Neuronal stem cell (in vitro differentiated cells): Measurements from ENCODE around the gene HPF1.

Experiments
- DNase-seq: peaks from one replicate; pipeline ENCODE4 v3.0.0-alpha.2; 2013; ENCODE audit warnings: low spot score
- H2AFZ ChIP-seq: one replicate; pipeline ENCODE4 v1.6.1; 2013; ENCODE audit warnings: mild to moderate bottlenecking, low read length, inconsistent platforms
- H2AK5ac ChIP-seq: 2 replicates; pipeline ENCODE4 v1.6.1; 2013; ENCODE audit warnings: low read depth, mild to moderate bottlenecking, inconsistent platforms, low read length, moderate library complexity, mixed read lengths
- H2BK120ac ChIP-seq: 2 replicates; pipeline ENCODE4 v1.6.1; 2013; ENCODE audit warnings: low read depth, mild to moderate bottlenecking, inconsistent platforms, low read length, moderate library complexity, mixed read lengths
- H2BK12ac ChIP-seq: one replicate; pipeline ENCODE4 v1.6.1; 2013; ENCODE audit warnings: low read length, inconsistent platforms
- H2BK15ac ChIP-seq: 2 replicates; pipeline ENCODE4 v1.6.1; 2013; ENCODE audit warnings: mild to moderate bottlenecking, low read length, inconsistent platforms, mixed read lengths
- H2BK5ac ChIP-seq: one replicate; pipeline ENCODE4 v1.6.1; 2013; ENCODE audit warnings: inconsistent platforms, mild to moderate bottlenecking, low read length, moderate library complexity
- H3K14ac ChIP-seq: one replicate; pipeline ENCODE4 v1.6.1; 2013; ENCODE audit warnings: low read length, inconsistent platforms
- H3K18ac ChIP-seq: 2 replicates; pipeline ENCODE4 v1.6.1; 2013; ENCODE audit warnings: low read length, inconsistent platforms
- H3K23ac ChIP-seq: 2 replicates; pipeline ENCODE4 v1.6.1; 2013; ENCODE audit warnings: low read depth, mild to moderate bottlenecking, mixed read lengths, low read length, inconsistent platforms; ENCODE audit not compliant: poor library complexity
- H3K27ac ChIP-seq: replicated peaks from 3 replicates; pipeline ENCODE4 v1.5.1; 2013; ENCODE audit warnings: low read length, inconsistent platforms
- H3K27me3 ChIP-seq, 3 experiments: 2 replicates each; pipeline ENCODE4 v1.6.1; 2013; ENCODE audit warnings: low read length in 3 of 3, mild to moderate bottlenecking in 2 of 3, inconsistent platforms in 1 of 3, low read depth in 1 of 3, mixed read lengths in 1 of 3, moderate library complexity in 1 of 3; ENCODE audit not compliant: control insufficient read depth in 3 of 3, insufficient read depth in 3 of 3
- H3K36me3 ChIP-seq, 2 donors: replicated peaks in 1 of 2; 2 replicates each; pipeline ENCODE4 v1.6.1; 2013; ENCODE audit warnings: low read length in 2 of 2; ENCODE audit not compliant: control insufficient read depth in 2 of 2, insufficient read depth in 2 of 2
- H3K4ac ChIP-seq: 2 replicates; pipeline ENCODE4 v1.6.1; 2013; ENCODE audit warnings: inconsistent platforms, mild to moderate bottlenecking, low read length, moderate library complexity
- H3K4me1 ChIP-seq, 2 donors: 1 replicate in 1 of 2; 2 replicates in 1 of 2; pipeline ENCODE4 v1.6.1; 2013; ENCODE audit warnings: low read length in 2 of 2, low read depth in 1 of 2; ENCODE audit not compliant: control insufficient read depth in 2 of 2, insufficient read depth in 1 of 2
- H3K4me2 ChIP-seq: one replicate; pipeline ENCODE4 v1.6.1; 2013; ENCODE audit warnings: mild to moderate bottlenecking, low read length, inconsistent platforms; ENCODE audit not compliant: insufficient read depth, poor library complexity, severe bottlenecking
- H3K4me3 ChIP-seq, 2 donors: 2 replicates each; pipeline ENCODE4 v1.5.1; 2013; ENCODE audit warnings: low read length in 2 of 2, mild to moderate bottlenecking in 2 of 2, inconsistent platforms in 1 of 2, moderate library complexity in 1 of 2
- H3K79me1 ChIP-seq: one replicate; pipeline ENCODE4 v1.6.1; 2013; ENCODE audit warnings: low read depth, mild to moderate bottlenecking, inconsistent platforms, low read length, moderate library complexity
- H3K9ac ChIP-seq: one replicate; pipeline ENCODE4 v1.6.1; 2013; ENCODE audit warnings: mild to moderate bottlenecking, low read depth, low read length, inconsistent platforms; ENCODE audit not compliant: poor library complexity
- H3K9me3 ChIP-seq, 2 donors: replicated peaks in 1 of 2; 2 replicates each; pipeline versions ENCODE3 to v1.6.1; 2013; ENCODE audit warnings: low read length in 2 of 2, mild to moderate bottlenecking in 2 of 2, inconsistent platforms in 1 of 2, low read depth in 1 of 2, mixed read lengths in 1 of 2, moderate library complexity in 1 of 2; ENCODE audit not compliant: control insufficient read depth in 2 of 2, insufficient read depth in 1 of 2
- H4K8ac ChIP-seq: one replicate; pipeline ENCODE4 v1.6.1; 2013; ENCODE audit warnings: low read depth, mild to moderate bottlenecking, inconsistent platforms, low read length, moderate library complexity
- H4K91ac ChIP-seq: one replicate; pipeline ENCODE4 v1.6.1; 2013; ENCODE audit warnings: low read length, low read depth, mild to moderate bottlenecking, inconsistent platforms; ENCODE audit not compliant: poor library complexity
- WGBS, 2 donors: extraction: QIAGEN DNeasy Blood & Tissue Kit; methylation state at CpG; one replicate each; pipeline ENCODE4 v1.1.7; 2013; ENCODE audit warnings: missing lambda C conversion rate in 2 of 2, mixed read lengths in 1 of 2; ENCODE audit not compliant: insufficient read length in 2 of 2, insufficient replicate concordance in 1 of 2; ENCODE audit errors: extremely low coverage in 2 of 2; 5-methylcytosine and 5-hydroxymethylcytosine counted together

HPF1 gene

DNA sequence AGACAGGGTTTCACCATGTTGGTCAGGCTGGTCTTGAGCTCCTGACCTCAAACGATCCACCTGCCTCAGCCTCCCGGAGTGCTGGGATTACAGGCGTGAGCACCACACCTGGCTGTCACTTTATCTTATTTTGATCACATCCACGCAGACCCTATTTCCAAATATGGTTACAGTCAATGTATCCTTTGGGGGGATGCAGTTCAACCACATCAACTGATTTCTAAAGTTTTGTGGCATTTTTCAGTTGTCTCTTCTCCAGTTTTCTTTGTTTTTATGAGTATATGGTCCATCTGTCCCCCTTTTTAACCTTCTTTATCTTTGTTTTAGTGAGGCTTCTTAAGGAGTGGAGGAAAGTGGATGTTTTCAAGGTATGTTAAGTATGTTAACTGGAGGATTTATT is 4.1 kb upstream of the HPF1 start:
- no peak overlapping the region for H2AK5ac ChIP-seq
- no peak overlapping the region for H2BK5ac ChIP-seq
- peaks cover 0 to 4% (median 0%) of the 10 kb centered on the region in 3 experiments for H3K27me3 ChIP-seq
- no peak overlapping the region for H2BK120ac ChIP-seq
- H3K4ac ChIP-seq, result no peak overlapping the region
- no peak overlapping the region for H3K14ac ChIP-seq
- no peak overlapping the region for H4K8ac ChIP-seq
- H2AFZ ChIP-seq, result no peak overlapping the region
- no peaks in the 10 kb centered on the region for H3K9me3 ChIP-seq
- H2BK15ac ChIP-seq, result no peak overlapping the region
- DNase-seq, result no peak
- H2BK12ac ChIP-seq, result no peak overlapping the region
- H4K91ac ChIP-seq, result no peak overlapping the region
- H3K4me3 ChIP-seq, result no peak overlapping the region
- H3K4me2 ChIP-seq, result no peak overlapping the region
- no peaks in the 10 kb centered on the region for H3K4me1 ChIP-seq
- H3K18ac ChIP-seq, result no peak overlapping the region
- no peak overlapping the region for H3K23ac ChIP-seq
- H3K27ac ChIP-seq, result no peak overlapping the region
- no peak overlapping the region for H3K9ac ChIP-seq
- no peaks in the 10 kb centered on the region for H3K36me3 ChIP-seq
- no CpG with 5 or more reads among the region's 4 CpGs for WGBS, 2 donors
- H3K79me1 ChIP-seq, result peaks cover 2% of the 10 kb centered on the region

DNA sequence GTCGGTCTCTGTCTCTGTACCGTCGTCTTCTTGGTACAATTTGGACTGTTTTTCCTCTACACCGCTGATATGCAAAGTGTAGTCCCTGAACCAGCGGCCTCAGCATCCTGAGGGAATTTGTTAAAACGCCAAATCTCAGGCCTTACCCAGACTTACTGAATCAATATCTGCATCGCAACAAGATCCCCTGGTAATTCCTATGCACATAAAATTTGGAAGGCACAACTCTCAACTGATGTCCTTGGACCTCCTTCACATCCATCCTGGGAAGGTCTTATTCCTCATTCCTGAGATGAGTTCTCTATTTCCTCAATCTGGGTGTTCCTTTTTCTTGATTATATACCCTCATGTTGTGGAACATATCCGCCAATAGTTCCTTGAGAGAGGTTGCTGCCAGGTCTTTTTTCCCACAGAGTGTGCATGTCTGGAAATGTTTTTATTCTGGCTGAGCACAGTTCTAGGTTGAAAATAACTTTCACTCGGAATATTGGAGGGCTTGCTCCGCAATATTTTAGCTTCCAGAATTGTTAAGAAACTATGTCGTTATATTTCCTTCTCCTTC is 738 bp upstream of the HPF1 start:
- Histone ChIP-seq H2AK5ac (no peak overlapping the region), H3K9ac (no peak overlapping the region), H2BK5ac (no peak overlapping the region), H2AFZ (peak overlapping the region; percentile 92), H3K18ac (no peak overlapping the region), H3K79me1 (peaks cover 2% of the 10 kb centered on the region), H3K27ac (no peak overlapping the region), H3K14ac (no peak overlapping the region), H3K27me3 (no peaks in the 10 kb centered on the region), H3K4me3 (no peak overlapping the region), H3K4me1 (peaks cover 0 to 2% of the 10 kb centered on the region in 2 donors), H2BK120ac (no peak overlapping the region), H2BK12ac (no peak overlapping the region), H4K8ac (no peak overlapping the region), H3K9me3 (no peaks in the 10 kb centered on the region), H2BK15ac (no peak overlapping the region), H4K91ac (no peak overlapping the region), H3K4me2 (no peak overlapping the region), H3K23ac (no peak overlapping the region), H3K36me3 (peaks cover 0 to 2% of the 10 kb centered on the region in 2 donors), H3K4ac (no peak overlapping the region)
- no CpG with 5 or more reads among the region's 11 CpGs for WGBS, 2 donors
- DNase-seq, result no peak

DNA sequence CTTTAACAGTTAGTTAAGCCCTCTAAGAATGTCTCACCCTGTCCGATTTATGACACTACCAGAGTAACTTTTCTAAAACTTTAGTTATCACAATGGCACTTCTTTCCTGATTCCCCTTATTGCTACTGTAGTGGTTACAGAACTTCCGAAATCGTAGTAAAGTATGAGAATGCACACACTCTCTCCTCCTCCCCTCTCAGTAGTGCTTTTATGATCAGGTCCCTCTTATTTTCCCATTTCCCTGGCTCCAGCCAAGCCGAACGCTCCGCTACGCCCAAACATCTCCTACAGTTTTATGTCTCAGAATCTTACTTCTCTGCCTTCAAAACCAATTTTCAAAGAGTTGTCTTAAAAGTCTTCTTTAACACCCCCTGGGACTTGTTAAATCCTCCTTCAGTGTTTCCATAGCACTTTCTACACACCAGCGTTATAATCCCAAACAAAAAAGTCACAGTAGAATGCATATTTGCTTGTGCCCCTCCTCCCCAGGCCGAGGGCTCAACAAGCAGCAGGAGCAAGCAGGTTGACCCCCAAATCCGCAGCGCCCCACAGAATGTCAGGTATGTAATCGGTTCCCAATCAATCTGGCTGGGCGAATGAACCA is 671 bp downstream of the HPF1 start:
- peak overlapping the region; percentile 81 to 89 for H3K4me3 ChIP-seq
- H3K18ac ChIP-seq, result peak overlapping the region; percentile 99
- no peak overlapping the region for H2BK120ac ChIP-seq
- no peaks in the 10 kb centered on the region for H3K9me3 ChIP-seq
- peak overlapping the region; percentile 14 for H3K14ac ChIP-seq
- no peak overlapping the region for H2BK5ac ChIP-seq
- H3K9ac ChIP-seq, result peak overlapping the region; percentile 92
- no peak overlapping the region for H3K23ac ChIP-seq
- peaks cover 3 to 15% of the 10 kb centered on the region in 2 donors for H3K36me3 ChIP-seq
- no peak overlapping the region for H4K91ac ChIP-seq
- H3K4me2 ChIP-seq, result peak overlapping the region; percentile 65
- peak overlapping the region; percentile 93 for H3K27ac ChIP-seq
- H2BK12ac ChIP-seq, result no peak overlapping the region
- no peaks in the 10 kb centered on the region for H3K27me3 ChIP-seq
- H2AFZ ChIP-seq, result peak overlapping the region; percentile 92
- no peak overlapping the region for H4K8ac ChIP-seq
- peaks cover 0 to 2% of the 10 kb centered on the region in 2 donors for H3K4me1 ChIP-seq
- peak overlapping the region; percentile 47 for H2AK5ac ChIP-seq
- peak overlapping the region; percentile 93 for H2BK15ac ChIP-seq
- no peak overlapping the region for H3K4ac ChIP-seq
- no CpG with 5 or more reads among the region's 13 CpGs for WGBS, 2 donors
- no peak for DNase-seq
- H3K79me1 ChIP-seq, result peaks cover 2% of the 10 kb centered on the region

DNA sequence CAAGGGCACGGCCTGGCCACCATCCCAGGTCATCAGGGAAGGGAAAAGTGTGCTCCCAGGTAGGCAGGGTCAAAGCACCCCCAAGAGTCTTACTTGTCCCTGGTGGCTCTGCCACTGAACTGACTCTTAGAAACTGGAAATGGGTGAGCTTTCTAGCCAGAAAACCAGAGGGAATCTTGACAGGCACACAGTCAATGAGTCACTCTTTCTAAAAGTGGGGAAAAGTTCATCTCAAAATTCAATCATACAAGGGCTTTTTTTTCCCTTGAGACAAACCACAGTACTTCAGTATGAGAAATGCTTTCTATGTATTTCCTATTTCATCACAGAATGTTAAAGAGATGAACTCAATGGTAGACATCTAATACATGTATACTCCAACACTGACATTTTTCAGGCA is 12.5 kb downstream of the HPF1 start:
- Histone ChIP-seq H2BK5ac (no peak overlapping the region), H3K27ac (no peak overlapping the region), H2BK15ac (no peak overlapping the region)

More for the DNA sequence above, 12.5 kb downstream of the HPF1 start:
- H3K14ac ChIP-seq, result no peak overlapping the region
- no peak overlapping the region for H3K23ac ChIP-seq
- H4K8ac ChIP-seq, result no peak overlapping the region
- no peak overlapping the region for H3K4ac ChIP-seq
- no peak overlapping the region for H2BK120ac ChIP-seq
- H3K27me3 ChIP-seq, result no peaks in the 10 kb centered on the region
- peaks cover 8 to 75% of the 10 kb centered on the region in 2 donors for H3K36me3 ChIP-seq
- H3K79me1 ChIP-seq, result no peaks in the 10 kb centered on the region
- no peak for DNase-seq
- no peaks in the 10 kb centered on the region for H3K4me1 ChIP-seq
- H3K4me2 ChIP-seq, result no peak overlapping the region
- H3K18ac ChIP-seq, result no peak overlapping the region
- WGBS, 2 donors, result no CpG with 5 or more reads among the region's 1 CpG
- no peak overlapping the region for H3K9ac ChIP-seq
- no peak overlapping the region for H3K4me3 ChIP-seq
- no peaks in the 10 kb centered on the region for H3K9me3 ChIP-seq
- H2BK12ac ChIP-seq, result no peak overlapping the region
- no peak overlapping the region for H2AK5ac ChIP-seq
- H4K91ac ChIP-seq, result no peak overlapping the region
- H2AFZ ChIP-seq, result no peak overlapping the region
